BLaER1 (cell line): ENCODE measurements around the gene LAPTM5.

Source experiments
- H3K27ac ChIP-seq: shearing (Covaris generic); formaldehyde crosslinking; 2 replicates; pipeline ENCODE4 v1.8.1; 2022
- H3K27me3 ChIP-seq: shearing (Covaris generic); formaldehyde crosslinking; 2 replicates; pipeline ENCODE4 v1.8.1; 2022
- H3K36me3 ChIP-seq: shearing (Covaris generic); formaldehyde crosslinking; 2 replicates; pipeline ENCODE4 v1.8.1; 2022
- H3K4me1 ChIP-seq: shearing (Covaris generic); formaldehyde crosslinking; 2 replicates; pipeline ENCODE4 v1.8.1; 2022
- H3K4me2 ChIP-seq: shearing (Covaris generic); formaldehyde crosslinking; 2 replicates; pipeline ENCODE4 v1.8.1; 2022
- H3K4me3 ChIP-seq: shearing (Covaris generic); formaldehyde crosslinking; 2 replicates; pipeline ENCODE4 v1.8.1; 2022
- H3K9ac ChIP-seq: shearing (Covaris generic); formaldehyde crosslinking; 2 replicates; pipeline ENCODE4 v1.8.1; 2022
- H3K9me3 ChIP-seq: shearing (Covaris generic); formaldehyde crosslinking; 2 replicates; pipeline ENCODE4 v1.8.1; 2022
- H4K20me1 ChIP-seq: shearing (Covaris generic); formaldehyde crosslinking; 2 replicates; pipeline ENCODE4 v1.8.1; 2022
- Cebpa-rat ChIP-seq: shearing (Covaris generic); IDR thresholded peaks from 2 replicates; pipeline ENCODE4 v1.8.1; 2022

The LAPTM5 gene

DNA sequence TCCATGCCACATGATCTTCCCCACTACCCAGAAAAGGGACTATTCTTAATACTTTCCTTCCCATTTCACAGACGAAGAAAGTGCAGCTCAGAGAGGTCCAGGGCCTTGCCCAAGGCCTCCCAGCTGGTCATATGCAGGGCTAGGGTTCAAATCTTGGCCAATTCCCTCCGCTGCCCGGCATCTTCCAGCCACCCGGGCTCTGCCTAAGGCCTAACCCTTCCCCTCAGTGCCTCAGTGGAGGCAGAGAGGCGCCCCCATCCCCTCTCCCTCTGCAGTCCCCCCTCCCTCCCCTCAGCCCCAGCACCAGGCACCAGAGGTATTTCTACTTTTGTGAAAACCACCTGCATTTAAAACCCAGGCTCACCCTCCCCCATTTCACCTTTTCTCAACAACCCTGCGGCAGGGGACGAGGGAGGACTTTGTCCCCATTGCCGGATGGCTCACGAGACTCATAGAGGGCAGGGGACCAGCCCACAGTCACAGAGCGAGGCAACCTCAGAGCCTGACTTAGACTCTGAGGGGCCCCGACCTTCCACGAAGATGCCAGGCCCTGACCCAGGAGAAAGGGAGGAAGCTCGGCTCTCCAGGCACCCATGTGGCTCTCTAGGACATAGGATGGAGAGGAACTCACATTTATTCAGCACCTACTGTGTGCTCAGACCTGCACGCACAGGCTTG lies 12.3 kb downstream of the LAPTM5 start:
- Histone ChIP-seq H3K4me1 (peaks cover 100% of the 10 kb centered on the region), H3K27me3 (no peaks in the 10 kb centered on the region), H3K9ac (peak overlapping the region; percentile 98), H3K4me2 (peak overlapping the region; percentile 98), H3K36me3 (peaks cover 95% of the 10 kb centered on the region), H3K9me3 (no peaks in the 10 kb centered on the region), H3K4me3 (peak overlapping the region; percentile 93), H4K20me1 (peaks cover 100% of the 10 kb centered on the region), H3K27ac (peak overlapping the region; percentile 98)
- TF ChIP-seq Cebpa-rat: no peak

DNA sequence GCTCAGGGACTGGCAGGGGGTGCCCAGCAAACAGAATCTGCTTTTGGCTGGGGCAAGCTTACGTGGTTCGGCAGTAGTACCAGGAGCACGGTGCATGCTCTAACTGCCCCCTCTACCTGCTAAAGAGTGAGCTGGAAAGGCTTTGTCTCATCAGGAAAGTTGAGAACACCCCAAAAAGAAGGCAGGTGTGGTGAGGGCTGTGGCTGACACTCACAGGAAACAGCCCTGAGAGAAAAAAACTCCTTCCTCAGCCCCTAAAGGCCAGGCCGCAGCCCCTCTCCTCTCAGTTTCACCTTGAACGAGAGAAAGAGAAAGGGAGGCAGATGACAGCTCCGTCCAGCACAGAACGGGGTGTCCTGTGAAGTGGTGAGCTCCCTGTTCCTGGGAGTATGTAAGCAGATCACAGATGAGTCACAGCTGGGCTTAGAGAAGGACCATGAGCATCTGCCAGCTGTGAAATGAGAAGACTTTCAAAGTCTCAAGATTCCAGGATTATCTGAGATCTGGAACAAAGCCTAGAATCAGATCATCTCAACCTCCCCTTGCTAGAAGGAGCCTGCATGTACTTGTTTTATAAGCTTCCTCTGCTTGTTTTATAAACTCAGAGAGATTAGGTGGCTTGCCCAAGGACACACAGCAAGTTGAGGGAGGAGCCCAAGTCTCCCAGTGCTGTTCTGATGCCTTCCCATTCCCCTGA lies 13.4 kb downstream of the LAPTM5 start:
- Histone ChIP-seq H3K27me3 (no peaks in the 10 kb centered on the region), H3K4me3 (peak overlapping the region; percentile 93; the same call in 1 of the 2 replicates), H3K36me3 (peaks cover 93% of the 10 kb centered on the region), H3K9me3 (no peaks in the 10 kb centered on the region), H3K27ac (peak overlapping the region; percentile 98), H3K4me1 (peaks cover 100% of the 10 kb centered on the region), H3K4me2 (peak overlapping the region; percentile 98), H4K20me1 (peaks cover 100% of the 10 kb centered on the region), H3K9ac (peak overlapping the region; percentile 98; the same call in 1 of the 2 replicates)
- TF ChIP-seq Cebpa-rat: no peak

DNA sequence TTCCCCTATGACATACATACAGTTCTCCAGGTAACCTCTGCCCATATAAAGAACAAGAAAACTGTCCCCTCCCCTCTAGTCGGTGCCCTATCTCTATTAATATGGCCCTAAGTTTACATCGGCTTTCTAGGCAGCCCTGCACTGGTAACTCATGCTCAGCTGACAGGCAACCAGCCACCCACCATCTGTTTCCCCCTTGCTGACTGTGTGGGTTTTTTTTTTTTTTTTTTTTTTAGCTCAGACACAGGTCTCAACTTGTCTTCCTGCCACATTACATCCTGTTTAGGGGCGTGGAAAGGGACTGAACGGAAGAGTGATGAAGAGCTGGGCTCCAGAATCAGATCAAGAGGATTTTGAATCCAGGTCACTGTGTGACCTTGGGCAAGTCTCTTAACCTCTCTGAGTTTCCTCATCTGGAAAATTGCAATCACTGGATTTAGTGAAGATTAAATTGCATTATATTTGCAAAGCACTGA lies 14.0 kb downstream of the LAPTM5 start:
- Histone ChIP-seq H3K9ac (no peak overlapping the region), H3K9me3 (no peaks in the 10 kb centered on the region), H4K20me1 (peaks cover 100% of the 10 kb centered on the region), H3K4me3 (peak overlapping the region; percentile 93), H3K27me3 (no peaks in the 10 kb centered on the region), H3K27ac (peak overlapping the region; percentile 98), H3K36me3 (peaks cover 93% of the 10 kb centered on the region), H3K4me2 (peak overlapping the region; percentile 98), H3K4me1 (peaks cover 100% of the 10 kb centered on the region)
- TF ChIP-seq Cebpa-rat: no peak

DNA sequence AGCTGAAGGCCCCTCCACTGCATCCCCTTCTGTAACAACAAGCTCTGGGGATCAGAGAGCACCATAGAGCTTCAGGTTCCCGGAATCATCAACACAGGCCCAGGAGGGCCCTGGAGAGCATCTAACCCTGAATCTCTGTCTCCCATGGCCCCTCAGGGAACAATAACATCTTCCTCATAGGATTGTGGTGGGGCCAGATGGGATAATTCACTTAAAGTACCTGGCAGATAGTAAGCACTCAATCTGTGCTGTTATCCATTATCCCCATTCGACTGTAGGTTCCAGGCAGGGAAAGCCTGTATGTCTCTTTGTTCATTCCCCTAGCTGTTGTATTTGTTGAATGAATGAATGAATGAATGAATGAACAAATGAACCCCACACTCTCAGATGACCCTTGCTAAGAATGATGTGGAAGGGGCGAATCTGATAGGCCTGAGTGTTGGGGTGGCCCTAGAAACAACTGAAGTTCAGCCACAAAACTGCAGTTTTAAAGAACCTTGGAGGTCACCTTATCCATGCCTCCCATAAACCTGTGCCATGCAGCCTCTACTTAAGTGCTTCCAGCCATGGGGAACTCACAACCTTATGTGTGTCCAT lies 14.5 kb downstream of the LAPTM5 start:
- Histone ChIP-seq H3K27ac (peak overlapping the region; percentile 70), H3K36me3 (peaks cover 93% of the 10 kb centered on the region), H4K20me1 (peaks cover 100% of the 10 kb centered on the region), H3K4me1 (peaks cover 100% of the 10 kb centered on the region), H3K9me3 (no peaks in the 10 kb centered on the region), H3K27me3 (no peaks in the 10 kb centered on the region), H3K4me3 (peak overlapping the region; percentile 51; the same call in 1 of the 2 replicates), H3K9ac (peak overlapping the region; percentile 68; the same call in 1 of the 2 replicates), H3K4me2 (peak overlapping the region; percentile 98)
- TF ChIP-seq Cebpa-rat: no peak

DNA sequence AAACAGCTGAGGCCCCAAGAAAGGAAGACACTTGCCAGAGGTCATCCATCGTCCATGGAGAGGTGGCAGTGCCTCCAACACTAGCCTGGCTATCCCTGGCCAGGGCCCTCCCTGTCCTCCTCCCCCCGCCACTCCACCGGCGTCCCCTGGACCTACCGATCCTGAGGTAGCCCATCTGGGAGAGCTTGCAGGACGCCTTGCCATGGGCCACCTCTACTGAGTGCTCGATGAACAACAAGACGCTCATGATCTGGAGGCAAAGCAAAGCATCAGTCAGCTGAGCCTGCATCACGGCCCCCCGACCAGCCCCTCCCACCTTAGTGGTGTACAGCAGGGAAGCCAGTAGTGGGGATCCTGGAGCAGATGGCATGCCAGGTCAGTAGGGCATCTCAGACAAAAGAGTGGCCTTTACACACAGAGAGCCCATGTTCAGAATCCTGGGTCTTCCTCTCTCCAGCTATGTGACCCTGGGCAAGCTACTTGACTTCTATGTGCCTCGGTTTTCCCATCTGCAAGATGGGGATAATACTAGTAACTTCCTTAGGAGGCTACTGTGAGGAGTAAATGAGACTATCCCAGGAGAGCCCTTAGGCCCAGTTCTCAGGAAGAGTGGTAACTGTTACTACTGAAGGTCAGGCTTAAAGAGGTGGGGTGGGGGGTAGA lies 15.1 kb downstream of the LAPTM5 start:
- Histone ChIP-seq H3K4me1 (peaks cover 100% of the 10 kb centered on the region), H4K20me1 (peaks cover 100% of the 10 kb centered on the region), H3K9ac (peak overlapping the region; percentile 68; the same call in 1 of the 2 replicates), H3K27ac (peak overlapping the region; percentile 70), H3K4me3 (peak overlapping the region; percentile 51; the same call in 1 of the 2 replicates), H3K9me3 (no peaks in the 10 kb centered on the region), H3K27me3 (no peaks in the 10 kb centered on the region), H3K4me2 (peak overlapping the region; percentile 98), H3K36me3 (peaks cover 93% of the 10 kb centered on the region)
- no peak for TF ChIP-seq Cebpa-rat

DNA sequence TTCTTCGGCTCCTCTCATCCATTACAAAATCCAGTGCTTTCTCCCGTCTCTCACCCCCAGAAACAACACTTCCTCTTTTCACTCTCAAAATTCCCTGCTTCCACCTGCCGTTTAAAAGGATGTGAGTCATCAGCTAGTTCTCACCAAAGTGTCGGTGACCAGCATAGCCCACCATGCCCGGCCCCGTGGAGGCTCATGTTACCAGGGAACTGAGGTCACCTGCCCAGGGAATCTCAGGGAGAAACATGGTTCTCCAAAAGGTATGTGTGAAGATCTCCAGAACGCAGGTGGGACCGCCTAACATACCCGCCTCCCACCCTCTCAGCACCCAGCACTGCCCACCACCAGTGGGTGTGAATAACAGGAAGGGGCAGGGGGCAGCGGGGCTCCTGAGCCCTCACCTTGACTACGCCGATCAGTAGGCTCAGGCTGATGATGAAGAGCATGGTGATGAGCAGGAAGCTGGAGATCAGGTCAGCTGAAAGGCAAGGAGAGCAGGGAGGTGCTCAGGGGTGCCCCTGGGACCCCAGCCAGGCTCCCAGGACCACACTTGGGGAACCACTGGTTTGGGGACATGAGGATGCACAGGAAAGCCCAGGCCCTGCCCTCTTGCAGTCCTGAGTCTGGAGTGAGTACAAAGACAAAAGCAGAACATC lies 16.2 kb downstream of the LAPTM5 start:
- TF ChIP-seq Cebpa-rat: no peak
- Histone ChIP-seq H3K36me3 (peaks cover 93% of the 10 kb centered on the region), H3K27ac (peak overlapping the region; percentile 70), H4K20me1 (peaks cover 100% of the 10 kb centered on the region), H3K9ac (peak overlapping the region; percentile 68), H3K9me3 (no peaks in the 10 kb centered on the region), H3K27me3 (no peaks in the 10 kb centered on the region), H3K4me2 (peak overlapping the region; percentile 98), H3K4me3 (peak overlapping the region; percentile 51), H3K4me1 (peaks cover 100% of the 10 kb centered on the region)

DNA sequence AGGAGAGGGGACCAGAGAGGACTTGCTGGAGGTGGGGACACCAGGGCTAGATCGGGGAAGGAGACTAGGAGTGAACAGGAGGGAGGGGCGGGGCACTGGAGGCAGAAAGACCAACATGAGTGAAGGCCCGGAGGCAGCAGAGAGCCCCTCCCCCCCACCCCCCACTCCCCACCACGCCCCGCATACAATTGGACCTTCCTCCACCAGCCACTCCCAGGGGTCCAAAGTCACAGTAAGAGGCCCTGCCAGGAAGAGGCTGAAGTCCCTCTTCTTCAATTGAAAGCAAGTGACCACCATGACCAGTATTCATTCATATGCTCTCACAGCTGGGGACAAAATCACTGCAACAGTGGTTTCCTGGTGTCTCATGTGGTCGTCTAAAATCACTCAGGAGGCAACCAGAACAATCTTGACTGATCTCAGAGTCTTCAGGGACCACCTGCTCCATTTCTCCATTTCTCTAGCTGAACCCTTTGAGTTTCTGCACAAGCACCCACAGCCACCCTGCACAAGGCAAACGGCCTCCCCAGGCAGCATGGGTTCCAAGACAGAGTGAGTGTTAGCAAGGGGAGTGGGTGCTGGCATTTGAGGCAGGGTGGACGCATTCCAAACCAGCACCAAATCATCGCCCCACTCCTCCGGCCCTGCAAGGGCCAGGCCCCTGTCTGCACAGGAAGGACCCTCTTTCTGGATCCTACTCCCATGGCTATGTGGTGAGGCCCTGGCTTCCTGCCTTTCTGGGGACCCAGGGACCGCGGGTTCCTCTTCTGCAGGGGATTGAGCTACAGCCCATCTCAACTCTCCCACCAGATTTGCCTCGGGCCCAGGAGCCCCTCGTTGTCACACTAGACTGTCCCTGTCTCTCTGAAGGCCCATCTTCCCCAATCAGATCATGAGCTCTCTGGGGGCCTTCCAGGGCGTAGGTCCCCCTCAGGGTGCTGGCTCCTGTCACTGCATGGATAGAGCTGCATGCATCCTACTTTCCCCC lies 17.0 kb downstream of the LAPTM5 start:
- no peaks in the 10 kb centered on the region for H3K27me3 ChIP-seq
- peak overlapping the region; percentile 51 for H3K4me3 ChIP-seq
- peak overlapping the region; percentile 68 for H3K9ac ChIP-seq
- TF ChIP-seq Cebpa-rat: no peak
- H3K4me2 ChIP-seq: peak overlapping the region; percentile 98
- no peaks in the 10 kb centered on the region for H3K9me3 ChIP-seq
- peaks cover 93% of the 10 kb centered on the region for H3K36me3 ChIP-seq
- H3K4me1 ChIP-seq: peaks cover 100% of the 10 kb centered on the region
- H3K27ac ChIP-seq: peak overlapping the region; percentile 70
- peaks cover 100% of the 10 kb centered on the region for H4K20me1 ChIP-seq

DNA sequence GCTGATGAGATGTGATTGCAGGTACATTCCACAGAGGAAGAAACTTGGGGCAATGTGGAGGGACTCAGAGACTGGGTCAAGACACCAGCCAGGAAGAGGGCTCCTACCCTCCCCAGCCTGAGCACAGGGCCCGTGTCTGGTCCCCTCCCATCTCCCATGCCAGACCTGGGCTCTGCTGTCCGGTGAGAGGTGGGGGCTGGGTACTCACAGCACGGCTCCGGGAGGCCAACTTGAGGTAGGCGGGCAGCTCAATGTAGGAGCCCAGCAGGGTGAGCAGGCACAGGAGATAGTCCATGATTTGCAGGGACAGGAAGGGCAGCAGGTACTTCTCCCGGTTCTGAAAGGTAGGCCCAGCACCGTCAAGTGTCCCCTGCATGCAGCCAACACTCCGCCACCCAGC lies 18.0 kb downstream of the LAPTM5 start:
- Histone ChIP-seq H3K27ac (no peak overlapping the region; the same call in 1 of the 2 replicates), H3K36me3 (peaks cover 96% of the 10 kb centered on the region), H4K20me1 (peaks cover 100% of the 10 kb centered on the region), H3K4me3 (no peak overlapping the region; the same call in 1 of the 2 replicates), H3K27me3 (no peaks in the 10 kb centered on the region), H3K4me1 (peaks cover 100% of the 10 kb centered on the region), H3K9ac (peak overlapping the region; percentile 28; the same call in 1 of the 2 replicates), H3K4me2 (peak overlapping the region; percentile 98), H3K9me3 (no peaks in the 10 kb centered on the region)
- no peak for TF ChIP-seq Cebpa-rat
